Liver (tissue), 9 donors: ENCODE data around the gene TTC28. TPM values are rescaled to one million over a fixed set of nuclear protein-coding genes. Genes with fewer than 3 reads are reported as not detected.

Source experiments
- DNase-seq: peaks from one replicate; pipeline ENCODE4 v3.0.0-alpha.2; 2017; ENCODE audit warnings: low spot score
- H3K27ac ChIP-seq, 2 donors: one replicate each; pipeline ENCODE4 v1.7.0; 2013; ENCODE audit warnings: inconsistent platforms in 2 of 2, low read length in 2 of 2, control low read depth in 1 of 2, low read depth in 1 of 2, mild to moderate bottlenecking in 1 of 2
- H3K27me3 ChIP-seq, 4 donors: one replicate each; pipeline versions ENCODE4 v1.6.1 to v1.7.0; 2013; ENCODE audit warnings: low read length in 3 of 4, inconsistent platforms in 1 of 4, mild to moderate bottlenecking in 1 of 4, moderate library complexity in 1 of 4; ENCODE audit not compliant: control insufficient read depth in 4 of 4, insufficient read depth in 4 of 4
- H3K36me3 ChIP-seq, 4 donors: one replicate each; pipeline versions ENCODE4 v1.6.1 to v1.7.0; 2013; ENCODE audit warnings: low read length in 3 of 4, mild to moderate bottlenecking in 3 of 4, low read depth in 1 of 4, moderate library complexity in 1 of 4; ENCODE audit not compliant: control insufficient read depth in 4 of 4, insufficient read depth in 3 of 4
- H3K4me1 ChIP-seq, 4 donors: one replicate each; pipeline versions ENCODE4 v1.6.1 to v1.7.0; 2013; ENCODE audit warnings: low read length in 3 of 4, mild to moderate bottlenecking in 3 of 4, moderate library complexity in 1 of 4; ENCODE audit not compliant: control insufficient read depth in 4 of 4, insufficient read depth in 4 of 4
- H3K4me3 ChIP-seq, 3 donors: one replicate each; pipeline versions ENCODE4 v1.6.1 to v1.7.0; 2013; ENCODE audit warnings: low read length in 3 of 3, control low read depth in 1 of 3, low read depth in 1 of 3, mild to moderate bottlenecking in 1 of 3
- H3K9ac ChIP-seq, 2 donors: one replicate each; pipeline ENCODE4 v1.7.0; 2013; ENCODE audit warnings: low read length in 2 of 2, mild to moderate bottlenecking in 2 of 2, moderate library complexity in 2 of 2, control low read depth in 1 of 2, low read depth in 1 of 2
- H3K9me3 ChIP-seq, 4 donors: one replicate each; pipeline versions ENCODE4 v1.6.1 to v1.7.0; 2013; ENCODE audit warnings: low read length in 3 of 4; ENCODE audit not compliant: control insufficient read depth in 4 of 4
- ATF3 ChIP-seq: IDR thresholded peaks from 2 replicates; pipeline ENCODE4 v1.6.1; 2016; ENCODE audit warnings: antibody characterized with exemption
- EGR1 ChIP-seq, 2 donors: IDR thresholded peaks; 2 replicates each; pipeline ENCODE4 v1.6.1; 2016 to 2018; ENCODE audit warnings: antibody characterized with exemption in 2 of 2, low read depth in 2 of 2
- FOXA1 ChIP-seq: IDR thresholded peaks from 2 replicates; pipeline ENCODE4 v1.6.1; 2016; ENCODE audit warnings: antibody characterized with exemption
- GABPA ChIP-seq, 2 donors: IDR thresholded peaks in 1 of 2; conservative IDR thresholded peaks in 1 of 2; 2 replicates each; pipeline ENCODE4 v1.6.1; 2016; ENCODE audit warnings: antibody characterized with exemption in 2 of 2, mild to moderate bottlenecking in 1 of 2, moderate library complexity in 1 of 2
- HNF4A ChIP-seq, 2 donors: conservative IDR thresholded peaks; 2 replicates each; pipeline ENCODE4 v1.6.1; 2016; ENCODE audit warnings: antibody characterized with exemption in 2 of 2, mild to moderate bottlenecking in 2 of 2
- HNF4G ChIP-seq: IDR thresholded peaks from 2 replicates; pipeline ENCODE4 v1.6.1; 2016; ENCODE audit warnings: antibody characterized with exemption
- JUND ChIP-seq, 2 donors: IDR thresholded peaks; 2 replicates each; pipeline ENCODE4 v1.6.1; 2016; ENCODE audit warnings: antibody characterized with exemption in 2 of 2
- MAX ChIP-seq: IDR thresholded peaks from 2 replicates; pipeline ENCODE4 v1.6.1; 2016; ENCODE audit warnings: antibody characterized with exemption
- RAD21 ChIP-seq, 2 donors: IDR thresholded peaks; 2 replicates each; pipeline ENCODE4 v1.6.1; 2016; ENCODE audit warnings: antibody characterized with exemption in 2 of 2, mild to moderate bottlenecking in 2 of 2
- REST ChIP-seq: IDR thresholded peaks from 2 replicates; pipeline ENCODE4 v1.6.1; 2016; ENCODE audit warnings: antibody characterized with exemption, mild to moderate bottlenecking
- RXRA ChIP-seq, 2 donors: IDR thresholded peaks; 2 replicates each; pipeline ENCODE4 v1.6.1; 2017 to 2018; ENCODE audit warnings: antibody characterized with exemption in 2 of 2, mild to moderate bottlenecking in 1 of 2
- SP1 ChIP-seq: IDR thresholded peaks from 2 replicates; pipeline ENCODE4 v1.6.1; 2018; ENCODE audit warnings: antibody characterized with exemption, mild to moderate bottlenecking
- TAF1 ChIP-seq: conservative IDR thresholded peaks from 2 replicates; pipeline ENCODE4 v1.6.1; 2016; ENCODE audit warnings: antibody characterized with exemption, mild to moderate bottlenecking
- YY1 ChIP-seq: IDR thresholded peaks from 2 replicates; pipeline ENCODE4 v1.6.1; 2016; ENCODE audit warnings: antibody characterized with exemption, mild to moderate bottlenecking
- ZBTB33 ChIP-seq: IDR thresholded peaks from 2 replicates; pipeline ENCODE4 v1.6.1; 2016; ENCODE audit warnings: antibody characterized with exemption
- WGBS: extraction: QIAGEN DNeasy Blood & Tissue Kit; methylation state at CpG from one replicate; pipeline ENCODE4 v1.1.7; 2013; 5-methylcytosine and 5-hydroxymethylcytosine counted together
- polyA plus RNA-seq, 2 donors: library from polyadenylated mRNA; stranded (reverse) in 1 of 2; unstranded in 1 of 2; fragments of 200-250 nt in 1 of 2; fragments of >200 nt in 1 of 2; fragmentation: Nextera tagmentation in 1 of 2; extraction: Ambion mirVana in 1 of 2; gene quantifications; one replicate each; pipeline versions ENCODE4 v1.2.1 to v1.2.3, GENCODE V29; 2013 to 2015
- total RNA-seq, 2 donors: library from RNA; depleted of rRNA; stranded (reverse); fragments of >200 nt; gene quantifications; one replicate each; pipeline ENCODE4 v1.2.3, GENCODE V29; 2014
- TF ChIP-seq, protein P1 (sequence below): fragments of 150-350 bp; IDR thresholded peaks from 2 replicates; pipeline ENCODE4 v1.5.1; 2017; ENCODE audit warnings: improper control_type of control experiment, low read depth, low read length; ENCODE audit not compliant: missing input control
- donor health status: healthy.
- donor health status: healthy.
- donor health status: healthy.
- donor health status: healthy.
- donor health status: healthy.

Gene TTC28
- total and polyA plus RNA-seq, 4 donors: 4.2 to 19.4 (median 5.9) TPM

- WGBS: 95% methylated on average over 6 of the region's 6 CpGs
- no peaks in the 10 kb centered on the region for H3K36me3 ChIP-seq
- no peaks in the 10 kb centered on the region for H3K4me1 ChIP-seq
- H3K27me3 ChIP-seq: no peaks in the 10 kb centered on the region
- TF ChIP-seq TAF1 (no peak), HNF4G (no peak), HNF4A (conservative IDR thresholded peaks at IDR 0.05) (no peak), JUND (IDR thresholded peaks at IDR 0.05) (no peak), RAD21 (IDR thresholded peaks at IDR 0.05) (no peak), ZBTB33 (no peak), FOXA1 (no peak), SP1 (no peak), MAX (no peak), EGR1 (IDR thresholded peaks at IDR 0.05; ENCODE audit: low read depth in 2 of 2) (no peak), ATF3 (no peak), GABPA (IDR thresholded peaks at IDR 0.05 in 1 of 2, conservative IDR thresholded peaks at IDR 0.05 in 1 of 2) (no peak)
- no peak overlapping the region for H3K27ac ChIP-seq
- H3K9ac ChIP-seq: no peak overlapping the region
- no peak overlapping the region for H3K4me3 ChIP-seq
- no peak for DNase-seq
- no peaks in the 10 kb centered on the region for H3K9me3 ChIP-seq
Observed at GRCh38 chr22:28031383-28031922, 648.2 kb downstream of the TTC28 start.

DNA sequence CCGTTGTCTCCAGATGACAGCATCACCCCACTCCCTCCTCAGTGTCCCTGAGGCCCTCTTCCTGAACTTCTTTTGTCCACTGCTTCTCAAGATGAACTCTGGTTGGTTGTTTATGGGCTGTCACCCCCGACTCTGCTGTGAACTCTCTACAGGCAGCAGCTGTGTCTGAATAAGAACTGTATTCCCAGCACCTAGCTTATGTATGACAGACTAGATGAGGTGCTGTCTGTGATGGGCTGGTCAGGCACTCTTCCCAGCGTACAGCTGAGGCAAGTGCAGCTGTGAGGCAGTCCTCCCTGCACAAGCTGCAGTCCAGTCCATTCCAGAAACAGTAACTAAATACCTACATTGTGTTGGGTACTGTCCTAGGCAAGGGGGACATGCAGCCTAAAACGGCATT lies 649.2 kb downstream of the TTC28 start:
- Histone ChIP-seq H3K4me1 (no peaks in the 10 kb centered on the region), H3K9ac (no peak overlapping the region), H3K36me3 (no peaks in the 10 kb centered on the region), H3K9me3 (no peaks in the 10 kb centered on the region), H3K27ac (no peak overlapping the region), H3K27me3 (no peaks in the 10 kb centered on the region), H3K4me3 (no peak overlapping the region)
- no peak for DNase-seq
- no peak for TF ChIP-seq HNF4A (conservative IDR thresholded peaks at IDR 0.05)
- TF ChIP-seq GABPA (IDR thresholded peaks at IDR 0.05 in 1 of 2, conservative IDR thresholded peaks at IDR 0.05 in 1 of 2): no peak
- no peak for TF ChIP-seq FOXA1
- no peak for TF ChIP-seq EGR1 (IDR thresholded peaks at IDR 0.05; ENCODE audit: low read depth in 2 of 2)
- TF ChIP-seq MAX: no peak
- TF ChIP-seq ATF3: no peak
- TF ChIP-seq REST: no peak
- TF ChIP-seq YY1: no peak
- TF ChIP-seq RXRA (IDR thresholded peaks at IDR 0.05): no peak
- no peak for TF ChIP-seq JUND (IDR thresholded peaks at IDR 0.05)
- TF ChIP-seq, protein P1, sequence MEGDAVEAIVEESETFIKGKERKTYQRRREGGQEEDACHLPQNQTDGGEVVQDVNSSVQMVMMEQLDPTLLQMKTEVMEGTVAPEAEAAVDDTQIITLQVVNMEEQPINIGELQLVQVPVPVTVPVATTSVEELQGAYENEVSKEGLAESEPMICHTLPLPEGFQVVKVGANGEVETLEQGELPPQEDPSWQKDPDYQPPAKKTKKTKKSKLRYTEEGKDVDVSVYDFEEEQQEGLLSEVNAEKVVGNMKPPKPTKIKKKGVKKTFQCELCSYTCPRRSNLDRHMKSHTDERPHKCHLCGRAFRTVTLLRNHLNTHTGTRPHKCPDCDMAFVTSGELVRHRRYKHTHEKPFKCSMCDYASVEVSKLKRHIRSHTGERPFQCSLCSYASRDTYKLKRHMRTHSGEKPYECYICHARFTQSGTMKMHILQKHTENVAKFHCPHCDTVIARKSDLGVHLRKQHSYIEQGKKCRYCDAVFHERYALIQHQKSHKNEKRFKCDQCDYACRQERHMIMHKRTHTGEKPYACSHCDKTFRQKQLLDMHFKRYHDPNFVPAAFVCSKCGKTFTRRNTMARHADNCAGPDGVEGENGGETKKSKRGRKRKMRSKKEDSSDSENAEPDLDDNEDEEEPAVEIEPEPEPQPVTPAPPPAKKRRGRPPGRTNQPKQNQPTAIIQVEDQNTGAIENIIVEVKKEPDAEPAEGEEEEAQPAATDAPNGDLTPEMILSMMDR: no peak
- 86% methylated on average over 4 of the region's 4 CpGs for WGBS
